Measurements from ENCODE around the gene SPACA6.

Gene SPACA6

GRCh38 chr19:51742789-51743188, 49.7 kb downstream of the SPACA6 start:
- H3K4me3 ChIP-seq (ENCODE audit: insufficient read depth, low read length, poor library complexity, severe bottlenecking), result no peak overlapping the region
- H3K4me2 ChIP-seq (ENCODE audit: low read depth, low read length, poor library complexity, severe bottlenecking), result no peak overlapping the region
- no peak overlapping the region for H3K27ac ChIP-seq (ENCODE audit: low read depth, low read length)
- no peaks in the 10 kb centered on the region for H3K9me2 ChIP-seq (replicated peaks; ENCODE audit: insufficient read depth, low read length)
- H3K9ac ChIP-seq (ENCODE audit: low read length), result no peak overlapping the region
- no peaks in the 10 kb centered on the region for H3K36me3 ChIP-seq (ENCODE audit: low read length)
- TF ChIP-seq EZH2phosphoT487 (conservative IDR thresholded peaks at IDR 0.05; ENCODE audit: low read length) (no peak), CTCF (IDR thresholded peaks at IDR 0.05; ENCODE audit: insufficient read depth, low read length, poor library complexity, severe bottlenecking) (no peak)
- H3K9me3 ChIP-seq (ENCODE audit: insufficient read depth, low read length), result no peaks in the 10 kb centered on the region
- H3K27me3 ChIP-seq (ENCODE audit: low read length), result no peaks in the 10 kb centered on the region
- H3K79me2 ChIP-seq (ENCODE audit: insufficient read depth, low read length), result no peaks in the 10 kb centered on the region
- H2AFZ ChIP-seq (ENCODE audit: low read depth, low read length, severe bottlenecking), result no peak overlapping the region
- H3F3A ChIP-seq (ENCODE audit: insufficient read depth), result no peaks in the 10 kb centered on the region
- H4K20me1 ChIP-seq (ENCODE audit: low read depth, low read length), result no peaks in the 10 kb centered on the region

- no peak overlapping the region for H3K27ac ChIP-seq (ENCODE audit: low read depth, low read length)
- no peaks in the 10 kb centered on the region for H4K20me1 ChIP-seq (ENCODE audit: low read depth, low read length)
- no peak overlapping the region for H2AFZ ChIP-seq (ENCODE audit: low read depth, low read length, severe bottlenecking)
- no peak overlapping the region for H3K9ac ChIP-seq (ENCODE audit: low read length)
- no peaks in the 10 kb centered on the region for H3K79me2 ChIP-seq (ENCODE audit: insufficient read depth, low read length)
- no peaks in the 10 kb centered on the region for H3K9me3 ChIP-seq (ENCODE audit: insufficient read depth, low read length)
- no peaks in the 10 kb centered on the region for H3K27me3 ChIP-seq (ENCODE audit: low read length)
- H3K4me3 ChIP-seq (ENCODE audit: insufficient read depth, low read length, poor library complexity, severe bottlenecking), result no peak overlapping the region
- no peaks in the 10 kb centered on the region for H3K9me2 ChIP-seq (replicated peaks; ENCODE audit: insufficient read depth, low read length)
- H3F3A ChIP-seq (ENCODE audit: insufficient read depth), result no peaks in the 10 kb centered on the region
- H3K36me3 ChIP-seq (ENCODE audit: low read length), result no peaks in the 10 kb centered on the region
- TF ChIP-seq EZH2phosphoT487 (conservative IDR thresholded peaks at IDR 0.05; ENCODE audit: low read length), result no peak
- TF ChIP-seq CTCF (IDR thresholded peaks at IDR 0.05; ENCODE audit: insufficient read depth, low read length, poor library complexity, severe bottlenecking), result no peak
- H3K4me2 ChIP-seq (ENCODE audit: low read depth, low read length, poor library complexity, severe bottlenecking), result no peak overlapping the region
Measured at GRCh38 chr19:51743405-51743804, 50.3 kb downstream of the SPACA6 start.

- H3K36me3 ChIP-seq (ENCODE audit: low read length), result no peaks in the 10 kb centered on the region
Measured at GRCh38 chr19:51746731-51747130, 53.6 kb downstream of the SPACA6 start.

More at GRCh38 chr19:51746731-51747130, 53.6 kb downstream of the SPACA6 start:
- Histone ChIP-seq H3K9me2 (replicated peaks; ENCODE audit: insufficient read depth, low read length) (no peaks in the 10 kb centered on the region), H3K4me3 (ENCODE audit: insufficient read depth, low read length, poor library complexity, severe bottlenecking) (no peak overlapping the region), H4K20me1 (ENCODE audit: low read depth, low read length) (no peaks in the 10 kb centered on the region), H3K27me3 (ENCODE audit: low read length) (no peaks in the 10 kb centered on the region), H3K27ac (ENCODE audit: low read depth, low read length) (no peak overlapping the region), H3K9ac (ENCODE audit: low read length) (no peak overlapping the region), H3K9me3 (ENCODE audit: insufficient read depth, low read length) (no peaks in the 10 kb centered on the region), H3F3A (ENCODE audit: insufficient read depth) (no peaks in the 10 kb centered on the region), H3K4me2 (ENCODE audit: low read depth, low read length, poor library complexity, severe bottlenecking) (no peak overlapping the region), H2AFZ (ENCODE audit: low read depth, low read length, severe bottlenecking) (no peak overlapping the region), H3K79me2 (ENCODE audit: insufficient read depth, low read length) (no peaks in the 10 kb centered on the region)
- TF ChIP-seq CTCF (IDR thresholded peaks at IDR 0.05; ENCODE audit: insufficient read depth, low read length, poor library complexity, severe bottlenecking), result no peak
- TF ChIP-seq EZH2phosphoT487 (conservative IDR thresholded peaks at IDR 0.05; ENCODE audit: low read length), result no peak
